ENCODE data around the gene NUP50. TPM values are rescaled to one million over a fixed set of nuclear protein-coding genes. Genes with fewer than 3 reads are reported as not detected.

Gene NUP50
- total RNA-seq, 1 experiment from 2014 or later = 134 TPM

DNA sequence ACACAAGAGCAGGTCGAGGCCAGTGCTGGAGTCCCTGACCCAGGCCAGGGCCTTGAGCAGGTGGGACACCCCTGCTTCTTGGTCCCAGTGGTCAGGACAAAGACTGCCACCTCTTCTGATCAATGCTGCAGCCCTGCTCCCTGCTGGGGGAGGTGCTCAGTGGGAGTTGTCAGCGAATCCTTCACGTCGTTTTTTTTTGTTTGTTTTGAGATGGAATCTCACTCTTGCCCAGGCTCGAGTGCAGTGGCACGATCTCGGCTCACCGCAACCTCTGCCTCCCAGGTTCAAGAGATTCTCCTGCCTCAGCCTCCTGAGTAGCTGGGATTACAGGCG, 34.7 kb downstream of the NUP50 start:
- Mint-ChIP-seq H3K36me3 (ENCODE audit: insufficient read depth in 1 of 3, low read depth in 3 of 3) (peaks cover 4 to 29% (median 27%) of the 10 kb centered on the region in 3 experiments; a peak in 6 of 7 replicates), H3K27ac (peak overlapping the region in 2 of 3 experiments; percentile 76 to 77; a peak in 3 of 7 replicates), H3K27me3 (ENCODE audit: low read depth) (no peaks in the 10 kb centered on the region), H3K4me1 (peaks cover 27 to 34% of the 10 kb centered on the region in 2 experiments), H3K9me3 (no peaks in the 10 kb centered on the region), H3K4me3 (no peak overlapping the region)
- no peak overlapping the region for H2AK5ac ChIP-seq (ENCODE audit: insufficient read length, low read length)
- no peak overlapping the region for H4K91ac ChIP-seq (ENCODE audit: insufficient read length, low read depth, low read length)
- H2BK12ac ChIP-seq (ENCODE audit: insufficient read length, low read depth, low read length) = no peak overlapping the region
- no peak overlapping the region for H2BK20ac ChIP-seq (ENCODE audit: low read depth, low read length, poor library complexity, severe bottlenecking)
- H3K14ac ChIP-seq (ENCODE audit: insufficient read depth, low read length) = peak overlapping the region; percentile 66
- H3K4ac ChIP-seq (ENCODE audit: low read depth, low read length) = no peak overlapping the region
- no peaks in the 10 kb centered on the region for H3K27me3 ChIP-seq (ENCODE audit: insufficient read depth, low read length)
- no peaks in the 10 kb centered on the region; the same call in 1 of the 2 replicates for H3K4me1 ChIP-seq (ENCODE audit: insufficient read depth, low read length)
- no CpG with 5 or more reads among the region's 9 CpGs for WGBS (ENCODE audit: extremely low coverage, insufficient read length, low lambda C conversion rate)
- H3K23me2 ChIP-seq (ENCODE audit: insufficient read length, low read depth, low read length, poor library complexity, severe bottlenecking) = no peaks in the 10 kb centered on the region
- H4K20me1 ChIP-seq (ENCODE audit: control insufficient read depth, insufficient read depth, insufficient read length) = no peaks in the 10 kb centered on the region
- no peak overlapping the region for H4K8ac ChIP-seq (replicated peaks; ENCODE audit: insufficient read length, low read depth, low read length)
- no peaks in the 10 kb centered on the region for H3K79me1 ChIP-seq (ENCODE audit: insufficient read depth, low read depth, low read length, poor library complexity, severe bottlenecking)
- H2BK15ac ChIP-seq (ENCODE audit: low read depth, low read length) = no peak overlapping the region
- no peak overlapping the region for H3K23ac ChIP-seq (ENCODE audit: insufficient read length, low read depth, low read length)
- no peak overlapping the region for H3K27ac ChIP-seq (ENCODE audit: insufficient read length, low read depth, low read length)
- H3T11ph ChIP-seq (ENCODE audit: low read length) = no peak overlapping the region
- H3K79me2 ChIP-seq (ENCODE audit: insufficient read depth, low read length) = no peaks in the 10 kb centered on the region
- H3K9ac ChIP-seq (ENCODE audit: extremely low read depth, insufficient read length, low read length) = no peak overlapping the region
- H2BK5ac ChIP-seq (ENCODE audit: insufficient read length, low read length) = no peak overlapping the region
- TF ChIP-seq, protein P1, sequence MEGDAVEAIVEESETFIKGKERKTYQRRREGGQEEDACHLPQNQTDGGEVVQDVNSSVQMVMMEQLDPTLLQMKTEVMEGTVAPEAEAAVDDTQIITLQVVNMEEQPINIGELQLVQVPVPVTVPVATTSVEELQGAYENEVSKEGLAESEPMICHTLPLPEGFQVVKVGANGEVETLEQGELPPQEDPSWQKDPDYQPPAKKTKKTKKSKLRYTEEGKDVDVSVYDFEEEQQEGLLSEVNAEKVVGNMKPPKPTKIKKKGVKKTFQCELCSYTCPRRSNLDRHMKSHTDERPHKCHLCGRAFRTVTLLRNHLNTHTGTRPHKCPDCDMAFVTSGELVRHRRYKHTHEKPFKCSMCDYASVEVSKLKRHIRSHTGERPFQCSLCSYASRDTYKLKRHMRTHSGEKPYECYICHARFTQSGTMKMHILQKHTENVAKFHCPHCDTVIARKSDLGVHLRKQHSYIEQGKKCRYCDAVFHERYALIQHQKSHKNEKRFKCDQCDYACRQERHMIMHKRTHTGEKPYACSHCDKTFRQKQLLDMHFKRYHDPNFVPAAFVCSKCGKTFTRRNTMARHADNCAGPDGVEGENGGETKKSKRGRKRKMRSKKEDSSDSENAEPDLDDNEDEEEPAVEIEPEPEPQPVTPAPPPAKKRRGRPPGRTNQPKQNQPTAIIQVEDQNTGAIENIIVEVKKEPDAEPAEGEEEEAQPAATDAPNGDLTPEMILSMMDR (conservative IDR thresholded peaks at IDR 0.05) = no peak
- H4K5ac ChIP-seq (ENCODE audit: insufficient read length, low read depth, low read length) = no peak overlapping the region
- no peaks in the 10 kb centered on the region for H3K9me3 ChIP-seq (ENCODE audit: control insufficient read depth, low read depth, low read length)
- no peak overlapping the region for H2AFZ ChIP-seq (ENCODE audit: low read length)
- H2BK120ac ChIP-seq (ENCODE audit: low read depth, low read length, poor library complexity, severe bottlenecking) = no peak overlapping the region
- H3K4me2 ChIP-seq (ENCODE audit: insufficient read depth, insufficient read length, low read length) = no peak overlapping the region
- no peak for DNase-seq
- no peak overlapping the region for H3K18ac ChIP-seq (ENCODE audit: insufficient read length, low read depth, low read length)
- H3K56ac ChIP-seq (ENCODE audit: insufficient read length, low read depth, low read length) = no peak overlapping the region
